Measurements from ENCODE around the gene ING2. TPM values are rescaled to one million over a fixed set of nuclear protein-coding genes. Genes with fewer than 3 reads are reported as not detected.
A peak's percentile ranks its signal among the peaks of the same experiment; 100 is the strongest.

Gene ING2
- total and polyA plus RNA-seq, 2 of the 8 experiments (the other 6 are each of a cell fraction or from before 2014, with no cell fraction given), result 5.1 to 16.1 TPM

DNA sequence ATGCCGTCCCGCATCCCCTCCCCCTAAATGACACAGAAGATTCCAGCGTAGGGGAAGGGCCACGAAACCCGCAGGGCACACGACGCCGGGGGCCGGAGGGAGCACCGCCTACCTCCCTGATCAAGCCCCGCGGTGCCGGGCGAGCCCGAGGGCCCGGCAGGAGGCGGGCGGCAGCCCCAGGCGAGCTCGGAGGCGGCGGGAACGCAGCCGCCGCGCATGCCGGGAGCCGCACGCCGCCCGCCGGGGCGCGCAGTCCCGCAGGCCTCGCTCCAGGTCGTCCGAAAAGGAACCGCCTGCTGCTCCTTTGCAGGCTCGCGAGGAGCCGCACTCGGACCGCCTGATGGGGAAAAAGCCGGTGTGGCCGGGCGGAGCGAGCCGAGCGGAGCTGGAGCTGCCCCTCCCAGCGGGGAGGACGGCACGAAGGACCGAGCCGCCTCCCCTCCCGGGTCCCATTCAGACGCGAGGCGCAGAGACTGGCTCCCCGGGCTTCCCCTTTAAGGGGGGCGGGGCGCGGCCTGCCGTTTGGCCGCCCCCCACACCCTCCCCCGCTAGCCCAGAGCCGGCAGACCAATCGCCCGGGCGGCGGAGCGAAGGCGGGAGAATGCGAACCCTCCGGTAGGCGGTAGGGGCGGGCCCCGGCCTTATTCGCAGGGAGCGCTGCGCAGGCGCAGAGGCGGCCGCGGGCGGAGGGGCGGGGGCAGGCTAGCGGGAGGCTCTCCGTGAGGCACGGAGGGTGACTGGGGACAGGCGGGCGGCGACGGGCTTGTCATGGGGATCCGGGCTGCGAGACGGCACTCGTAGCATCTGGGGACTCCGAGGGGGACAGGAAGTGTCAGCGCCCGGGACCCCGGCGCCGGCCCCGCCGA lies 561 bp upstream of the ING2 start (continued):
- TF ChIP-seq TAF7 (optimal IDR thresholded peaks at IDR 0.05; ENCODE audit: borderline replicate concordance, low read depth, low read length) (peak; percentile 59), NANOG (IDR thresholded peaks at IDR 0.05; ENCODE audit: insufficient read depth, low read depth, low read length, poor library complexity, severe bottlenecking) (peak; percentile 13), EP300 (IDR thresholded peaks at IDR 0.05; ENCODE audit: borderline replicate concordance in 1 of 2, low read depth in 2 of 2, low read length in 2 of 2) (0 out of 3 replicates have a peak, but pooled peaks of 1 of the 2 experiments have one; percentile 48), BACH1 (IDR thresholded peaks at IDR 0.05; ENCODE audit: low read length) (no peak), CTCF (IDR thresholded peaks at IDR 0.05; ENCODE audit: control extremely low read depth in 1 of 3, insufficient read depth in 1 of 3, low read depth in 1 of 3, low read length in 3 of 3) (peak in 1 of 3 experiments; percentile 1; a peak in 1 of 4 replicates), TBP (IDR thresholded peaks at IDR 0.05; ENCODE audit: low read depth, low read length) (peak; percentile 79), CEBPB (IDR thresholded peaks at IDR 0.05; ENCODE audit: low read depth, low read length) (no peak), JUND (IDR thresholded peaks at IDR 0.05; ENCODE audit: low read length) (no peak), CTBP2 (IDR thresholded peaks at IDR 0.05; ENCODE audit: borderline replicate concordance, insufficient read depth, insufficient read length, low read length) (peak; percentile 74), TCF12 (IDR thresholded peaks at IDR 0.05; ENCODE audit: low read depth, low read length) (no peak), TAF1 (IDR thresholded peaks at IDR 0.05; ENCODE audit: low read depth, low read length) (peak; percentile 75), HDAC6 (IDR thresholded peaks at IDR 0.05; ENCODE audit: low read depth, low read length) (no peak), GABPA (IDR thresholded peaks at IDR 0.05; ENCODE audit: borderline replicate concordance, insufficient read depth, low read length) (no peak), CREB1 (IDR thresholded peaks at IDR 0.05) (no peak), POLR2AphosphoS5 (IDR thresholded peaks at IDR 0.05; ENCODE audit: low read depth, low read length) (peak; percentile 76), TEAD4 (IDR thresholded peaks at IDR 0.05; ENCODE audit: low read depth, low read length) (peak; percentile 12; the same call in 1 of the 2 replicates), ATF3 (IDR thresholded peaks at IDR 0.05; ENCODE audit: insufficient read depth, low read depth, low read length) (no peak), NRF1 (IDR thresholded peaks at IDR 0.05; ENCODE audit: low read depth, low read length) (peak; percentile 87), POLR2A (IDR thresholded peaks at IDR 0.05; ENCODE audit: control extremely low read depth in 1 of 2, low read depth in 2 of 2, low read length in 2 of 2) (peak; percentile 77 to 83), RAD21 (IDR thresholded peaks at IDR 0.05 in 1 of 2, conservative IDR thresholded peaks at IDR 0.05 in 1 of 2; ENCODE audit: low read depth in 2 of 2, low read length in 2 of 2) (peak; percentile 7 to 37; a peak in 3 of 4 replicates), SIRT6 (IDR thresholded peaks at IDR 0.05; ENCODE audit: low read length) (no peak)

All from H1 (cell line).